ENCODE results near the gene FCRL6. TPM values are rescaled to one million over a fixed set of nuclear protein-coding genes. Genes with fewer than 3 reads are reported as not detected.

The FCRL6 gene
- under 1 TPM; 0.42 to 0.76 TPM for total RNA-seq

- CTCF ChIA-PET: interaction anchor here (0.7 to 14.3 kb wide), 6 partner anchors 21 to 228 kb away, joined by 3 to 483 read pairs (median 26); partner anchors contain the start of genes DUSP23 and SLAMF8
- POLR2A ChIA-PET: no interaction called here
- peaks cover 60% of the 10 kb centered on the region for H3K27me3 Mint-ChIP-seq (ENCODE audit: low read depth)
These were observed at the start of gene FCRL6 for GRCh38 chr1:159802111-159802510. TSS of gene FCRL6 (plus strand) at chr1:159802360. CDS start at chr1:159802425, 65 bp downstream.

GRCh38 chr1:159753386-159753785, 48.8 kb upstream of the FCRL6 start:
- Mint-ChIP-seq H3K4me1 (ENCODE audit: low read depth) (no peaks in the 10 kb centered on the region), H3K9me3 (ENCODE audit: insufficient read depth) (no peaks in the 10 kb centered on the region), H3K36me3 (ENCODE audit: low read depth) (no peaks in the 10 kb centered on the region), H3K27me3 (ENCODE audit: low read depth) (peaks cover 4% of the 10 kb centered on the region), H3K27ac (no peak overlapping the region), H3K4me3 (no peak overlapping the region)
- no peak for DNase-seq
- ChIA-PET CTCF (no interaction called here), POLR2A (no interaction called here)
- ATAC-seq: no peak

More at GRCh38 chr1:159802111-159802510, at the start of gene FCRL6:
- ATAC-seq (no peak), DNase-seq (no peak)
- no peaks in the 10 kb centered on the region for H3K36me3 Mint-ChIP-seq (ENCODE audit: low read depth)
- H3K4me3 Mint-ChIP-seq: no peak within 1 kb of the TSS
- H3K27ac Mint-ChIP-seq: no peak within 1 kb of the TSS
- H3K9me3 Mint-ChIP-seq (ENCODE audit: insufficient read depth): no peaks in the 10 kb centered on the region
- peaks cover 25% of the 10 kb centered on the region for H3K4me1 Mint-ChIP-seq (ENCODE audit: low read depth)

- H3K27ac Mint-ChIP-seq: no peak overlapping the region
- H3K9me3 Mint-ChIP-seq (ENCODE audit: insufficient read depth): no peaks in the 10 kb centered on the region
- no peak overlapping the region for H3K4me3 Mint-ChIP-seq
- CTCF ChIA-PET: no interaction called here
- DNase-seq (no peak), ATAC-seq (no peak)
- H3K27me3 Mint-ChIP-seq (ENCODE audit: low read depth): peaks cover 4% of the 10 kb centered on the region
- H3K4me1 Mint-ChIP-seq (ENCODE audit: low read depth): no peaks in the 10 kb centered on the region
- no peaks in the 10 kb centered on the region for H3K36me3 Mint-ChIP-seq (ENCODE audit: low read depth)
- POLR2A ChIA-PET: no interaction called here
These were observed 46.6 kb upstream of the FCRL6 start for GRCh38 chr1:159755451-159756007.

GRCh38 chr1:159756397-159756796, 45.8 kb upstream of the FCRL6 start:
- CTCF ChIA-PET: no interaction called here
- DNase-seq (no peak), ATAC-seq (no peak)
- no peaks in the 10 kb centered on the region for H3K4me1 Mint-ChIP-seq (ENCODE audit: low read depth)
- H3K27ac Mint-ChIP-seq: no peak overlapping the region
- H3K9me3 Mint-ChIP-seq (ENCODE audit: insufficient read depth): no peaks in the 10 kb centered on the region
- POLR2A ChIA-PET: no interaction called here
- H3K36me3 Mint-ChIP-seq (ENCODE audit: low read depth): no peaks in the 10 kb centered on the region
- peaks cover 4% of the 10 kb centered on the region for H3K27me3 Mint-ChIP-seq (ENCODE audit: low read depth)
- no peak overlapping the region for H3K4me3 Mint-ChIP-seq

GRCh38 chr1:159763686-159764085, 38.5 kb upstream of the FCRL6 start:
- Mint-ChIP-seq H3K4me1 (ENCODE audit: low read depth) (no peaks in the 10 kb centered on the region), H3K9me3 (ENCODE audit: insufficient read depth) (no peaks in the 10 kb centered on the region), H3K27me3 (ENCODE audit: low read depth) (peaks cover 4% of the 10 kb centered on the region), H3K36me3 (ENCODE audit: low read depth) (no peaks in the 10 kb centered on the region), H3K27ac (no peak overlapping the region), H3K4me3 (no peak overlapping the region)
- ATAC-seq (no peak), DNase-seq (no peak)
- ChIA-PET POLR2A (no interaction called here), CTCF (no interaction called here)

- CTCF ChIA-PET: no interaction called here
- no peak overlapping the region for H3K27ac Mint-ChIP-seq
These were observed 36.4 kb upstream of the FCRL6 start for GRCh38 chr1:159765806-159766205.

GRCh38 chr1:159771127-159771895, 30.8 kb upstream of the FCRL6 start:
- ChIA-PET CTCF (no interaction called here), POLR2A (no interaction called here)
- H3K9me3 Mint-ChIP-seq (ENCODE audit: insufficient read depth): no peaks in the 10 kb centered on the region
- no peaks in the 10 kb centered on the region for H3K4me1 Mint-ChIP-seq (ENCODE audit: low read depth)
- no peak overlapping the region for H3K27ac Mint-ChIP-seq
- ATAC-seq (no peak), DNase-seq (no peak)
- H3K36me3 Mint-ChIP-seq (ENCODE audit: low read depth): no peaks in the 10 kb centered on the region
- H3K27me3 Mint-ChIP-seq (ENCODE audit: low read depth): peaks cover 13% of the 10 kb centered on the region
- H3K4me3 Mint-ChIP-seq: no peak overlapping the region

More at GRCh38 chr1:159765806-159766205, 36.4 kb upstream of the FCRL6 start:
- DNase-seq: no peak
- Mint-ChIP-seq H3K9me3 (ENCODE audit: insufficient read depth) (no peaks in the 10 kb centered on the region), H3K4me1 (ENCODE audit: low read depth) (no peaks in the 10 kb centered on the region), H3K4me3 (no peak overlapping the region), H3K27me3 (ENCODE audit: low read depth) (peaks cover 4% of the 10 kb centered on the region), H3K36me3 (ENCODE audit: low read depth) (no peaks in the 10 kb centered on the region)
- POLR2A ChIA-PET: no interaction called here
- no peak for ATAC-seq

- Mint-ChIP-seq H3K4me1 (ENCODE audit: low read depth) (no peaks in the 10 kb centered on the region), H3K27ac (no peak overlapping the region), H3K9me3 (ENCODE audit: insufficient read depth) (no peaks in the 10 kb centered on the region), H3K27me3 (ENCODE audit: low read depth) (peaks cover 27% of the 10 kb centered on the region), H3K4me3 (no peak overlapping the region), H3K36me3 (ENCODE audit: low read depth) (no peaks in the 10 kb centered on the region)
- ATAC-seq: no peak
- ChIA-PET CTCF (interaction anchor here (1.5 kb wide), 1 partner anchor 116 kb away, joined by 4 read pairs; no protein-coding TSS in a partner anchor), POLR2A (no interaction called here)
- no peak for DNase-seq
These were observed 27.7 kb upstream of the FCRL6 start for GRCh38 chr1:159774465-159774864.

- no peak for ATAC-seq
- peaks cover 27% of the 10 kb centered on the region for H3K27me3 Mint-ChIP-seq (ENCODE audit: low read depth)
- POLR2A ChIA-PET: no interaction called here
- H3K27ac Mint-ChIP-seq: no peak overlapping the region
- H3K4me3 Mint-ChIP-seq: no peak overlapping the region
- no peaks in the 10 kb centered on the region for H3K9me3 Mint-ChIP-seq (ENCODE audit: insufficient read depth)
- DNase-seq: no peak
- H3K4me1 Mint-ChIP-seq (ENCODE audit: low read depth): peaks cover 2% of the 10 kb centered on the region
- no peaks in the 10 kb centered on the region for H3K36me3 Mint-ChIP-seq (ENCODE audit: low read depth)
- CTCF ChIA-PET: interaction anchor here (0.7 kb wide), 1 partner anchor 56 kb away, joined by 3 read pairs; no protein-coding TSS in a partner anchor
These were observed 26.4 kb upstream of the FCRL6 start for GRCh38 chr1:159775716-159776115.

GRCh38 chr1:159778266-159778665, 23.9 kb upstream of the FCRL6 start:
- no peak overlapping the region for H3K27ac Mint-ChIP-seq
- no peak for ATAC-seq
- POLR2A ChIA-PET: no interaction called here
- no peak overlapping the region for H3K4me3 Mint-ChIP-seq
- CTCF ChIA-PET: interaction anchor here (0.9 to 1.9 kb wide), 3 partner anchors 12 to 115 kb away, joined by 3 to 6 read pairs (median 3); no protein-coding TSS in a partner anchor
- no peaks in the 10 kb centered on the region for H3K9me3 Mint-ChIP-seq (ENCODE audit: insufficient read depth)
- no peaks in the 10 kb centered on the region for H3K36me3 Mint-ChIP-seq (ENCODE audit: low read depth)
- H3K27me3 Mint-ChIP-seq (ENCODE audit: low read depth): peaks cover 19% of the 10 kb centered on the region
- H3K4me1 Mint-ChIP-seq (ENCODE audit: low read depth): peaks cover 12% of the 10 kb centered on the region
- no peak for DNase-seq

GRCh38 chr1:159779403-159779851, 22.7 kb upstream of the FCRL6 start:
- Mint-ChIP-seq H3K4me1 (ENCODE audit: low read depth) (peaks cover 24% of the 10 kb centered on the region), H3K27me3 (ENCODE audit: low read depth) (peaks cover 19% of the 10 kb centered on the region), H3K9me3 (ENCODE audit: insufficient read depth) (no peaks in the 10 kb centered on the region), H3K4me3 (no peak overlapping the region), H3K27ac (no peak overlapping the region), H3K36me3 (ENCODE audit: low read depth) (no peaks in the 10 kb centered on the region)
- POLR2A ChIA-PET: no interaction called here
- DNase-seq (no peak), ATAC-seq (no peak)
- CTCF ChIA-PET: interaction anchor here (0.7 to 1.9 kb wide), 3 partner anchors 13 to 113 kb away, joined by 3 to 6 read pairs (median 3); no protein-coding TSS in a partner anchor

Measured in activated CD8-positive, alpha-beta T cell treated with anti-CD3 and anti-CD28 coated beads, Interleukin-2, amount 10 ng/mL, durations not matched to agents 7 days and 5 days (primary cell).